Measurements from ENCODE around the gene FAM124B.

FAM124B gene

GRCh38 chr2:224440988-224441387 lies 39.1 kb upstream of the FAM124B start:
- TF ChIP-seq ZFX (IDR thresholded peaks at IDR 0.05; ENCODE audit: borderline replicate concordance) (no peak), CTCF (IDR thresholded peaks at IDR 0.05) (no peak)
- no peak overlapping the region for H3K27ac ChIP-seq

GRCh38 chr2:224438726-224439125 lies 36.8 kb upstream of the FAM124B start:
- H3K27ac ChIP-seq: no peak overlapping the region
- TF ChIP-seq ZFX (IDR thresholded peaks at IDR 0.05; ENCODE audit: borderline replicate concordance) (no peak), CTCF (IDR thresholded peaks at IDR 0.05) (no peak)

GRCh38 chr2:224436634-224437033 lies 34.7 kb upstream of the FAM124B start:
- no peak for TF ChIP-seq ZFX (IDR thresholded peaks at IDR 0.05; ENCODE audit: borderline replicate concordance)
- TF ChIP-seq CTCF (IDR thresholded peaks at IDR 0.05): no peak
- H3K27ac ChIP-seq: no peak overlapping the region

- TF ChIP-seq ZFX (IDR thresholded peaks at IDR 0.05; ENCODE audit: borderline replicate concordance) (no peak), CTCF (IDR thresholded peaks at IDR 0.05) (no peak)
- H3K27ac ChIP-seq: no peak overlapping the region
These were observed 32.7 kb upstream of the FAM124B start for GRCh38 chr2:224434618-224435017.

- TF ChIP-seq CTCF (IDR thresholded peaks at IDR 0.05) (no peak), ZFX (IDR thresholded peaks at IDR 0.05; ENCODE audit: borderline replicate concordance) (no peak)
These were observed 31.5 kb upstream of the FAM124B start for GRCh38 chr2:224433442-224433841.

GRCh38 chr2:224432003-224432579 lies 30.2 kb upstream of the FAM124B start:
- TF ChIP-seq ZFX (IDR thresholded peaks at IDR 0.05; ENCODE audit: borderline replicate concordance) (no peak), CTCF (IDR thresholded peaks at IDR 0.05) (no peak)
- H3K27ac ChIP-seq: no peak overlapping the region

More at GRCh38 chr2:224433442-224433841, 31.5 kb upstream of the FAM124B start:
- H3K27ac ChIP-seq: no peak overlapping the region

GRCh38 chr2:224429441-224429810 lies 27.5 kb upstream of the FAM124B start:
- TF ChIP-seq CTCF (IDR thresholded peaks at IDR 0.05) (no peak), ZFX (IDR thresholded peaks at IDR 0.05; ENCODE audit: borderline replicate concordance) (no peak)
- H3K27ac ChIP-seq: no peak overlapping the region

Measured in 22Rv1 (cell line).